HEK293 (cell line): ENCODE results near the gene RIOX2.

Source experiments
- CTCF ChIP-seq: fragments of 450-650 bp; formaldehyde crosslinking; IDR thresholded peaks from 2 replicates; pipeline ENCODE4 v1.5.1; 2016; ENCODE audit warnings: missing biosample characterization, missing genetic modification characterization
- ZNF449 ChIP-seq: fragments of 450-650 bp; formaldehyde crosslinking; IDR thresholded peaks from 2 replicates; pipeline ENCODE4 v1.5.1; 2017; ENCODE audit warnings: missing biosample characterization, mild to moderate bottlenecking, missing genetic modification characterization, moderate library complexity
- ZNF513 ChIP-seq: fragments of 450-650 bp; IDR thresholded peaks from 2 replicates; pipeline ENCODE4 v1.5.1; 2018; ENCODE audit warnings: missing biosample characterization, missing genetic modification characterization
- ZNF785 ChIP-seq: fragments of 450-650 bp; formaldehyde crosslinking; IDR thresholded peaks from 2 replicates; pipeline ENCODE4 v1.5.1; 2016; ENCODE audit warnings: missing biosample characterization, missing genetic modification characterization
- TF ChIP-seq, protein P1 (sequence below): sonication (generic); formaldehyde crosslinking; IDR thresholded peaks from 2 replicates; pipeline ENCODE4 v1.8.1; 2022; ENCODE audit warnings: mild to moderate bottlenecking, moderate library complexity, missing genetic modification reagents
- TF ChIP-seq, protein P2 (sequence below): fragments of 450-650 bp; formaldehyde crosslinking; IDR thresholded peaks from 2 replicates; pipeline ENCODE4 v1.5.1; 2016; ENCODE audit warnings: missing biosample characterization, missing genetic modification characterization
- TF ChIP-seq, protein P3 (sequence below): fragments of 450-650 bp; formaldehyde crosslinking; IDR thresholded peaks from 2 replicates; pipeline ENCODE4 v1.5.1; 2016; ENCODE audit warnings: missing biosample characterization, missing genetic modification characterization

DNA sequence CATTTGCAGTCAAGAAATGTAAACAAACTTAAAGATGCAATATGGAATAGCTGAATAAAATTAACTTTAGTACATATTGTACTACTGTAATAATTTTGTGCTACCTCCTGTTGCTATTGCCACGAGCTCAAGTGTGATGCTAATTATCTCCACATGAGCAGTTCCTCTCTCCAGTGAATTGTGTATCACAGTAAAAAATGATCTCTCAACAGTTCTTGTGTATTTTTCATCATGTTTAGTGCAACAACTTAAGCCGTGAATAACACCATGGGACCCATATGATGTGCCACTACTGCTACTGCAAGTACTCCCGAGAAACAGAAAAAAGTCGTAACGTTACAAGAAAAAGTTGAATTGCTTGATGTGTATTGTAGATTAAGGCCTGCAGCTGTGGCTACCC lies 12.4 kb downstream of the RIOX2 start:
- no peak for TF ChIP-seq ZNF449 (tag by site-specific recombination)
- no peak for TF ChIP-seq CTCF
- TF ChIP-seq, protein P1, sequence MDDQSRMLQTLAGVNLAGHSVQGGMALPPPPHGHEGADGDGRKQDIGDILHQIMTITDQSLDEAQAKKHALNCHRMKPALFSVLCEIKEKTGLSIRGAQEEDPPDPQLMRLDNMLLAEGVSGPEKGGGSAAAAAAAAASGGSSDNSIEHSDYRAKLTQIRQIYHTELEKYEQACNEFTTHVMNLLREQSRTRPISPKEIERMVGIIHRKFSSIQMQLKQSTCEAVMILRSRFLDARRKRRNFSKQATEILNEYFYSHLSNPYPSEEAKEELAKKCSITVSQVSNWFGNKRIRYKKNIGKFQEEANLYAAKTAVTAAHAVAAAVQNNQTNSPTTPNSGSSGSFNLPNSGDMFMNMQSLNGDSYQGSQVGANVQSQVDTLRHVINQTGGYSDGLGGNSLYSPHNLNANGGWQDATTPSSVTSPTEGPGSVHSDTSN (CRISPR knock-in tag): no peak
- TF ChIP-seq, protein P2, sequence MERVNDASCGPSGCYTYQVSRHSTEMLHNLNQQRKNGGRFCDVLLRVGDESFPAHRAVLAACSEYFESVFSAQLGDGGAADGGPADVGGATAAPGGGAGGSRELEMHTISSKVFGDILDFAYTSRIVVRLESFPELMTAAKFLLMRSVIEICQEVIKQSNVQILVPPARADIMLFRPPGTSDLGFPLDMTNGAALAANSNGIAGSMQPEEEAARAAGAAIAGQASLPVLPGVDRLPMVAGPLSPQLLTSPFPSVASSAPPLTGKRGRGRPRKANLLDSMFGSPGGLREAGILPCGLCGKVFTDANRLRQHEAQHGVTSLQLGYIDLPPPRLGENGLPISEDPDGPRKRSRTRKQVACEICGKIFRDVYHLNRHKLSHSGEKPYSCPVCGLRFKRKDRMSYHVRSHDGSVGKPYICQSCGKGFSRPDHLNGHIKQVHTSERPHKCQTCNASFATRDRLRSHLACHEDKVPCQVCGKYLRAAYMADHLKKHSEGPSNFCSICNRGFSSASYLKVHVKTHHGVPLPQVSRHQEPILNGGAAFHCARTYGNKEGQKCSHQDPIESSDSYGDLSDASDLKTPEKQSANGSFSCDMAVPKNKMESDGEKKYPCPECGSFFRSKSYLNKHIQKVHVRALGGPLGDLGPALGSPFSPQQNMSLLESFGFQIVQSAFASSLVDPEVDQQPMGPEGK: no peak
- TF ChIP-seq, protein P3, sequence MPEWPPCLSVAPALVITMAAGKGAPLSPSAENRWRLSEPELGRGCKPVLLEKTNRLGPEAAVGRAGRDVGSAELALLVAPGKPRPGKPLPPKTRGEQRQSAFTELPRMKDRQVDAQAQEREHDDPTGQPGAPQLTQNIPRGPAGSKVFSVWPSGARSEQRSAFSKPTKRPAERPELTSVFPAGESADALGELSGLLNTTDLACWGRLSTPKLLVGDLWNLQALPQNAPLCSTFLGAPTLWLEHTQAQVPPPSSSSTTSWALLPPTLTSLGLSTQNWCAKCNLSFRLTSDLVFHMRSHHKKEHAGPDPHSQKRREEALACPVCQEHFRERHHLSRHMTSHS (tag by site-specific recombination): no peak
- no peak for TF ChIP-seq ZNF785
- TF ChIP-seq ZNF513: no peak
